NCI-H345 (cell line): ENCODE results near the gene LRRC46.
A peak's percentile ranks its signal among the peaks of the same experiment; 100 is the strongest.

ENCODE experiments used
- DNase-seq: peaks from one replicate; lab custom pipeline; 2025; lab: John Stamatoyannopoulos, UW

Gene LRRC46

DNA sequence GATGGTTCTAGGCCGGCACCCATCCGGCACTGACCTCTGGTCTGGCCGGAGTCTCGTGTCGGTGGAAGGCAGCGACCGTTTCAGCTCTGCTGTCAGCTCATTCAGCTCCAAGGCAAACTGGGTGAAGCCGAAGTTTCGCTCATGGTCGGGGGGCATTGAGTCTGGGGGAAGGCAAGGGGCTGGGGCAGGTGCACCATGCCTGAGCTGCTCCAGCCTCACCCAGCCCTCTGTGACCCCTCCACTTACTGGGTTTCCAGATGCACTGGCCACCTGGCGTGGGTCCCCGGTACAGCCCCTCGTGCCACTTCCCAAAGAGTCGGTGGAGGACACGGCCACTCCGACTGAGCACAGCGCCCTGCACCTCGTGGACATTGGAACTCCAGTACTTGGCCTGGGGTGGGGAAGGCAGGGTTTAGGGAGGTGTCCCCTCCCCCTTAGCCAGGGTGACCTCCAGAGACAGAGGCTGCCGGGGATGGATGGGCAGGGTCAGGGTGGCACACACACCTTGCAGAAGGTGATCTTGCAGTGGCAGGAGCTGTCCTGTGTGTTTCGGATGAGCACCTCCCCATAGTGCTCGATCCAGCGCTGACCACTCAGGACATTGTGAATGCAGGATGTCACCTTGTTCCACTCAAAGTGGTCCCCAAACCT, 22.5 kb upstream of the LRRC46 start:
- DNase-seq: no peak

GRCh38 chr17:47810200-47810821, 21.2 kb upstream of the LRRC46 start:
- no peak for DNase-seq

GRCh38 chr17:47810901-47811635, 20.4 kb upstream of the LRRC46 start:
- DNase-seq: no peak

- no peak for DNase-seq
Measured at GRCh38 chr17:47811709-47812108, 19.8 kb upstream of the LRRC46 start.

GRCh38 chr17:47812146-47812920, 19.1 kb upstream of the LRRC46 start:
- DNase-seq: no peak

- DNase-seq: no peak
Measured at GRCh38 chr17:47813077-47813476, 18.4 kb upstream of the LRRC46 start.

GRCh38 chr17:47813512-47814031, 17.9 kb upstream of the LRRC46 start:
- DNase-seq: no peak

DNA sequence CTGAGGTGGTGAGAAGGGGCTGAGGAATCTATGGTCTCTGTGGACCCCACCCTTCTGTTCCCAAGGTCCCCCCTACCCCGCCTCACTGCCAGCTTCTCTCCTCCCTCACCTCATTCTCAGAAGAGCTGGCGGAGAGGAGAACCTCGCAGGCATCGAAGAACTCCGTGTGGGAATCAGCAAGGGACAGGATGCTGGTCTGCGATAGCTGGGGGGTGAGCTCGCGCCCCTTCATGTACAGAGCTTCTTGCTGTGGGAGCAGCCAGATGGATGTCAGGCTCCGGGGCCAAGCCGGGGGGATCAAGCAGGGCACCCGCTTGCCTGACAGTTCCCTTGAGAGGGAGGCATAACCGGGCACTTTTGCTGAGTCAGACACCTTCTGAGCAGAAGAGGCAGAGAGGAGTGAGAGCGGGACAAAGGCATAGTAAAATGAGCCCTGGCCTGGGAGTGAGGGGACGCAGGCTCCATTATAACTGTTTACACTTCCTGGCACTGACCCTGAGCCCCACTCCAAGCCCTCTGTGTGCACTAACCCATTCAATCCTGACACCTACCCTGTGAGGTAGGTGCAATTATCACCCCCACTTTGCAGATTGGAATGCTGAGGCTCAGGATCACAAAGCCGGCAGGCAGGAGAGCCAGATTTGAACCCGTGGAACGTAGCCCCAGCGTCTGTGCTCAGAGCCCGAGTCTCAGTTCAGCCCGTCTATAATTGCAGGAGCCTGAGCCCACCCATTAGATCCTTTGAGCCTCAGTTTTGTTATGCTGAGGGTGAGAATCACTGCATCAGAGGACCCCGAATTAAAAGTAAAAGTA, 16.2 kb upstream of the LRRC46 start:
- no peak for DNase-seq

DNA sequence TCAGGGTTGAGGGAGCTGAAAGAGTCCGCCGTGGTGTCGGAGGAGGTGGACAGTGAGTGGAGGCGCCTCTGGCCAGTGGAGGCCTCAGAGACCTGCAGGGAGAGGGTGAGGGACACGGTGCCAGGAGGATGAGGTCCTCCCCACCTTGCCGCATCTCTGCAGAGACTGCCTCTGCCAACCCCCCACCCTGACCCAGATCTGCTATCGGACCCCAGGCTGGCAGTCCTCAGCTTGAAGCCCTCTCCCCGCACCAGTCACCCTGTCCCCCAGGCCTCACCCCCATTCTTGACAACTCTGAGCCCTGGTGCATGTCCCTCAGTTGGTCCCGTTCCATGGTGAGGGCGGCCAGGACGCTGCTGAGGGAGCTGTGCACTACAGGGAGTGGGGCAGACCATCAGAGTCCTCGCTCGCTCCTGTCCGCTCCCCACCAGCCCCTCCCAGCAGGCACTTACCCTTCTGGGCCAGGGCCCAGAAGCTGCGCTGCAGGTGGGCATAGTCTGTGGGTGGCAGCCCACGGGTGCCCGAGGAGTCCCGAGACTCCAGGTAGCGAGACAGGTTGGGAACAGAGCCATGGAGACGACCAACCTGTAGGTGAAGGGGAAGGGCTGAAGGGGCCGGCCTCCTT, 15.2 kb upstream of the LRRC46 start:
- DNase-seq: no peak

DNA sequence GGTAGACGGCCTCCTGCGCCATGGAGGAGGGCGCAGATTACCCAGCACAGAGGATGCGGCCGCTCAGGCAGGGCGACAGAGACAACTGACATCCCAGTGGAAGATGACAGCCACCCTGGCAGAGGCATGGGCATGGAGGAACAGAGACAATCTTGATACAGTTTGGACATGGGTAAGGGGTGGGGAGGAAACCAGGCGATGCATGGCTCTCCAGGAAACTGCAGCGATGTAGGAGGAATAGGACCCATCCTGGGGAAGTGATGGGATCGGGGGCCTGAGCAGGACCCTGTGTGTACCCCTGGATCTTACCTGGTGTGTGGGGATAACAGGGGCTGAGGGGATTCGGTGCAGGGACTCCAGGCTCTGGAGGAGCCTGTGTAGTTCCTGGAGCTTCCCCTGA, 14.5 kb upstream of the LRRC46 start:
- DNase-seq: no peak

GRCh38 chr17:47818002-47818695, 13.3 kb upstream of the LRRC46 start:
- no peak for DNase-seq

DNA sequence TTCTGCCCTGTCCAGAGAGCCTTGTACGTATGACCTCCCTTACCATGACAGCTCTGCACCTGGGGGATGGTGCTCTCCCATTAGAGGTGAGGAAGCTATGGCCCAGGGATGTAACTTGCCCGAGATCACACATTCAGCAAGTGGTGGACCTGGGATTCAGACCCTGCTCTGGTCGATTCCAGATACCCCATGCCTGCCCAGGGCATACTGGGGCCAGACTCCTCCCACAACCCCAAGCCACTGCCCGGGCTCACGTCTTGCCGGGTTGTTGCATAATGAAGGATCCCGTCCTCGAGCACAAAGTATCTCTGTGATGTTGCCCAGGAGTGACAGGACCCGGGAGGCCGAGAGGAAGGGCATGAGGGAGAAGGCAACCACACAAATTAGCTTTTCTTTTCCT, 12.0 kb upstream of the LRRC46 start:
- no peak for DNase-seq

DNA sequence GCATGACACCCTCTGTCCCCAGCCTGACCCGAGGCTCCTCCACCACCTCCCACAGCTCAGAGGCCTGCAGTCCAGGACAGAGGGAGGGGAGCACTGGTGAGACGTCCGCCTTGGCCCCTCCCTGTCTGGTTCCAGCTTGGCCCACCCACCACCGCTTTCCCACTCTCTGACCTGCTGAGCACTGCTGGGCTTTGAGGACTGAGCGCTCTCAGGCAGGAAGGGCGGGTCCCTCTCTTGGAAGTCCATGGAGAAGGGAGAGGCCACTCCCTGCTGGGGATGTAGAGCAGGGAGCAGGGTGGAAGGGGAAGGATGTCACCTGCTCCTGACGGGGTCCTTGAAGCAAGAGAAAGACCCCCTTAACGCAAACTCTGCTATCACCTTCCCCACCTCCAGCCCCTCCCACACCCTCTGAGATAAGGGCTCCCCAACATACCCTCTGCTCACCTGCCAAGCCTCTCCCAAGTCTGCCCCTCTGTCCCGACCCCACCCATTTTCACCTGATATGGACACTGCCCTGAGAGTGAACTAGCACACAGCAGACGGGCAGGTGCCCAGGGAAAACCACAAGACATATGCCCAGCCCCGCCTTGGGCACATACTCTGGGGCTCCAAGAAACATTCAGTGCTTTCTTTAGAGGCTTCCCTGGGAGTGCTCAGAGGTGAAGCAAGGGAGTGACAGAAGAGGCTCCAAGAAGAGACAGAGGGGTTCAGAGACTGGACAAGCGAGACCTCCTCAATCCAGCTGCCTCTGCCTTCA, 11.3 kb upstream of the LRRC46 start:
- DNase-seq: no peak

DNA sequence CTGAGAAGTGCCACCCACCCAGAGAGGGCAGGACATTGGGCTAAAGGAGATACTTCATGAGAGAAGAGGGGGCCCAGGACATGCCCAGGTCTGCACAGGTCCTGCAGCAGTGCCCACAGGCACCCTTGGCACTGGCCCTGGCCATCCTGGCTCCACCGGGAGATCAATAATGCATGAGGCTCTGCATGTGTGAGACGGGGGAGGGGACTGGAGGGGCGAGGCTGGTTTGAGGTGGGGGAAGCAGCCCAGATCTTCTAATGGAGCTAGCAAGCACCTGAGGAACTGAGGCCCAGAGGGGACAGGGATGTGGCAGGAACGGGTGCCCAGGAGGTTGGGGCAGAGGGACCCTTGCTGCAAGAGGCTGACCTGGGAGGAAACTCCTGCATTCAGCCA, 10.4 kb upstream of the LRRC46 start:
- no peak for DNase-seq

GRCh38 chr17:47821424-47822391, 9.8 kb upstream of the LRRC46 start, which contains the start of gene OSBPL7:
TSS of gene OSBPL7 (minus strand) at chr17:47821794. CDS start at chr17:47820278, 1,516 bp downstream.
- peak; percentile 86 for DNase-seq

GRCh38 chr17:47822785-47823184, 8.7 kb upstream of the LRRC46 start:
- no peak for DNase-seq

DNA sequence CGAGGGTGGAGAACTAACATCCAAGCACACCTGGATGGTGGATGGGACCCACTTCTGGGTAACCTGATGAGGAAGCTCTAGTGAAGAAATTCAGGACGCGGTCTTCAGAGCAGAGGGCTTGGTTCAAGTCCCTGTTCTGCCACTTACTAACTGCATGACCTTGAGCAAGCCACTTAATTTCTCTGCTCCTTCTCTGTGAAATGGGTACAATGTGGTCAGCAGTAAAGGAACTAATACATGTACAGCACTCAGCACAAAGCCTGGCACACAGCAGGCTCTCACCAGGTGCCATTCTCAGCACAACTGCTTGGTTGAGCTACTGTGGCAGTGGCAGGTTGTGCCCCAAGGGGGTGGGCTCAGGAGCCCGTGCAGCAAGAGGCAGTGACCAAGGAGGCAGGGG, 8.0 kb upstream of the LRRC46 start:
- DNase-seq: no peak

GRCh38 chr17:47829870-47830269, 1.6 kb upstream of the LRRC46 start:
- no peak for DNase-seq
